HG02852 (cell line): ENCODE measurements around the gene BIN1.

Experiments used
- ATAC-seq: cut with Tn5 transposase; IDR thresholded peaks from one replicate; pipeline ENCODE4 v1.9.1; 2021; ENCODE audit warnings: mild to moderate bottlenecking, moderate library complexity; ENCODE audit not compliant: unreplicated experiment

The BIN1 gene

GRCh38 chr2:127051116-127052056, 55.6 kb downstream of the BIN1 start:
- no peak for ATAC-seq

GRCh38 chr2:127050803-127051115, 56.2 kb downstream of the BIN1 start:
- no peak for ATAC-seq

- ATAC-seq, result peak; percentile 55
Observed at GRCh38 chr2:127049927-127050802, 56.8 kb downstream of the BIN1 start.

- ATAC-seq, result no peak
Observed at GRCh38 chr2:127048969-127049897, 57.7 kb downstream of the BIN1 start.

GRCh38 chr2:127048618-127048935, 58.4 kb downstream of the BIN1 start:
- no peak for ATAC-seq

GRCh38 chr2:127047716-127048617, 59.0 kb downstream of the BIN1 start:
- no peak for ATAC-seq

- no peak for ATAC-seq
Observed at GRCh38 chr2:127047054-127047453, 59.9 kb downstream of the BIN1 start.

- no peak for ATAC-seq
Observed at GRCh38 chr2:127046579-127046978, 60.4 kb downstream of the BIN1 start.

GRCh38 chr2:127045792-127046501, 61.0 kb downstream of the BIN1 start:
- ATAC-seq, result no peak

- ATAC-seq, result no peak
Observed at GRCh38 chr2:127044977-127045661, 61.8 kb downstream of the BIN1 start.

- no peak for ATAC-seq
Observed at GRCh38 chr2:127044165-127044718, 62.7 kb downstream of the BIN1 start.

GRCh38 chr2:127043367-127044164, 63.4 kb downstream of the BIN1 start:
- no peak for ATAC-seq

- no peak for ATAC-seq
Observed at GRCh38 chr2:127041259-127041970, 65.5 kb downstream of the BIN1 start.

GRCh38 chr2:127040169-127040568, 66.8 kb downstream of the BIN1 start:
- no peak for ATAC-seq

GRCh38 chr2:127039387-127040031, 67.4 kb downstream of the BIN1 start:
- ATAC-seq, result peak; percentile 69

- no peak for ATAC-seq
Observed at GRCh38 chr2:127037476-127037875, 69.5 kb downstream of the BIN1 start.
